Choroid plexus epithelial cell (primary cell): ENCODE data around the gene ASAP2.

ENCODE experiments used
- DNase-seq: peaks from one replicate; pipeline ENCODE4 v3.0.0-alpha.2; 2010; ENCODE audit warnings: low read depth
- H3K4me3 ChIP-seq: 2 replicates; pipeline ENCODE4 v1.5.1; 2011; ENCODE audit warnings: low read depth, mild to moderate bottlenecking, control low read depth, low read length, moderate library complexity
- TF ChIP-seq, protein P1 (sequence below): conservative IDR thresholded peaks from 2 replicates; pipeline ENCODE4 v1.5.1; 2011; ENCODE audit warnings: low read depth, mild to moderate bottlenecking, control low read depth, inconsistent platforms, low read length, moderate library complexity

ASAP2 gene

DNA sequence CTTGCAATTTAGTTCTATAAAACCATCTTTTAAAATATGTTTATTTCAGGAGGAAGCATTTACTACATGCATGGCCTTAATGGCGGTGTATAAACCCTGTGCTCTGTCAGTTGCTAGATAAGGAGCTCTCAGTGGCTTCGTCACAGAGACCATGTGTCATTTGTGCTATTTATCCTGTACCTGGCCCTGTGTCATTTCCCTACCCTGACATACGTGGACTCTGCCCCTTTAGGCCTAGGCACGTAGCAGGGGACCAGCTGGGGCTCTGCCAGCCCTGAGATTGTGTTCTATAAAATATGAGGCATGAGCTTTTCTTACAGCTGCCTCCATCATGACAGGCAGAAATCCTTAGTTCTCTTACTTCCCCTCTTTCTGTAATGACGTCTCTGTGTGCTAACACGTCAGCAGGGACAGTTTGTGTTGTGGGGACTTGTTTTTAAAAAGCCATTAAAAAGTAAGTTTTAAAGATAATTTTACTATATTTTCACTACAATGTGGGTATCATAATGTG, 128.8 kb downstream of the ASAP2 start:
- no peak for DNase-seq
- TF ChIP-seq, protein P1, sequence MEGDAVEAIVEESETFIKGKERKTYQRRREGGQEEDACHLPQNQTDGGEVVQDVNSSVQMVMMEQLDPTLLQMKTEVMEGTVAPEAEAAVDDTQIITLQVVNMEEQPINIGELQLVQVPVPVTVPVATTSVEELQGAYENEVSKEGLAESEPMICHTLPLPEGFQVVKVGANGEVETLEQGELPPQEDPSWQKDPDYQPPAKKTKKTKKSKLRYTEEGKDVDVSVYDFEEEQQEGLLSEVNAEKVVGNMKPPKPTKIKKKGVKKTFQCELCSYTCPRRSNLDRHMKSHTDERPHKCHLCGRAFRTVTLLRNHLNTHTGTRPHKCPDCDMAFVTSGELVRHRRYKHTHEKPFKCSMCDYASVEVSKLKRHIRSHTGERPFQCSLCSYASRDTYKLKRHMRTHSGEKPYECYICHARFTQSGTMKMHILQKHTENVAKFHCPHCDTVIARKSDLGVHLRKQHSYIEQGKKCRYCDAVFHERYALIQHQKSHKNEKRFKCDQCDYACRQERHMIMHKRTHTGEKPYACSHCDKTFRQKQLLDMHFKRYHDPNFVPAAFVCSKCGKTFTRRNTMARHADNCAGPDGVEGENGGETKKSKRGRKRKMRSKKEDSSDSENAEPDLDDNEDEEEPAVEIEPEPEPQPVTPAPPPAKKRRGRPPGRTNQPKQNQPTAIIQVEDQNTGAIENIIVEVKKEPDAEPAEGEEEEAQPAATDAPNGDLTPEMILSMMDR, result no peak
- H3K4me3 ChIP-seq, result no peak overlapping the region

DNA sequence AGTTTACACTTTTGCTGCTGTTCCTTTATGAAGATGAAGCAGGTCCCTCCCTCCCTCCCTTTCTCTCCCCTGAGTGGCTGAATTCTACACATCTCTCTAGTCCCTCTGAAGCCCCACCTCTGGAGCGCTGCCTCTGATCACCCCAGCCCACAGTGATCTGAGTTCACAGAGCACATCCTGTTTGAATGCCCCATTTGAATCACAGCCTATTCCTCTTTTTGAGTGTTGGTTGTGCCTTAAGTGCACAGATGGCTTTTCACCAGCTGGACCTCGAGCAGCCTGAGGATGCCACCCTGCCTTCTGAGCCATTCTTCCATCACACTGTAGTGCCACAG, 129.6 kb downstream of the ASAP2 start:
- no peak overlapping the region for H3K4me3 ChIP-seq
- DNase-seq, result peak; percentile 79
- TF ChIP-seq, protein P1, result no peak

DNA sequence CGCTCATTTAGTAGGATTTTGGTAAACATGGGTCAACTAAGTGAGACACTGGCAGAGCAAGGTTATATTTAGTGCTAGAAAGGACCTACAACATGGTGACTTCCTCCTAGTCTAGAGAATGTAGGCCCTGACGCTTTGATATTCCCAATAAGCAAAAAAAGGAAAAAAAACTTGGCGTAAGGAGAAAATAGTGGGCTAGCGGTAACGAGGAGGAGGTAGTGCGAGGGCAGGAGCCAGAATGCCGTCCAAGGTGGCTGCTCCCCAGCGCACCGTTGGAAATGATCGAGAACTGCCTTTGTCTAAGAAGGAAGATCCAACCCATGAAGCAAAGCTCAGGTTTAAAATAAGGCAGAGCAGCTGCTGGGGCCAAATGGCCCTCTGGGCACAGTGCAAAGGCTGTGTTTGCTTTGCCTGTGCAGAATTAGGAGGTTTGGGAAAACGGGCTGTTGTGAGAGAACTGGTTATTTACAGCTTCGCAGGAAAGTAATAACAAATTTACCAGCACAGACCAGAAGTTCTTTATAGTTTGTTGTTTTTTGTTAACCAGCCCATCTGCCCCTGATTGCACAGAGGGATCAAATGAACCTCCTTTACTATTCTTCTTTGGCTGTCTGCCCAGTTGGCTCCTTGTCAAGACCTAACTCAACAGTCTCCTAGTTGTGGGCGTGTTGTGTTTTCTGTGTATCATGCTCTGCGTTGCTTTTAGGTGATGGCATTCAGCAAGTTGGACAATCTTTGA, 130.1 kb downstream of the ASAP2 start:
- TF ChIP-seq, protein P1, result no peak
- no peak overlapping the region for H3K4me3 ChIP-seq
- DNase-seq, result peak; percentile 98

DNA sequence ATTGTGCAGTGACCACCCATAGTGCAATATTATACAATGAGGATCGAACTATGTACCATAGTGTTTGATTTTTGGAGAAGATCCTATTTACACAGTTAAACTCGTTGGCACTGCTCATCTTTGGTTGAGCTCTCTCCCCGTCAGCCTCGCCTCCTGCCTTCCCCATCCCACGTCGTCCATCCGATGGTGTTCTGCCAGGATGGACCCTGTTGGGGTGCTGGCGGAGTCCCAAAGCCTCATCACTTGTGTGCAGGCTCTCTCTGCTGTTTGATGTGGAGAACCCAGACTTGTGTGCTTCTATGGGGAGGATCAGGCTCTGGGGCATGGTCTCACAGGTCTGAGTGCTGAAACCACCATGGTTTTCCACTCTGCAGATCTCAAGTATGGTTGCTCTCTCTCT, 131.3 kb downstream of the ASAP2 start:
- no peak overlapping the region for H3K4me3 ChIP-seq
- no peak for DNase-seq
- TF ChIP-seq, protein P1, result no peak

DNA sequence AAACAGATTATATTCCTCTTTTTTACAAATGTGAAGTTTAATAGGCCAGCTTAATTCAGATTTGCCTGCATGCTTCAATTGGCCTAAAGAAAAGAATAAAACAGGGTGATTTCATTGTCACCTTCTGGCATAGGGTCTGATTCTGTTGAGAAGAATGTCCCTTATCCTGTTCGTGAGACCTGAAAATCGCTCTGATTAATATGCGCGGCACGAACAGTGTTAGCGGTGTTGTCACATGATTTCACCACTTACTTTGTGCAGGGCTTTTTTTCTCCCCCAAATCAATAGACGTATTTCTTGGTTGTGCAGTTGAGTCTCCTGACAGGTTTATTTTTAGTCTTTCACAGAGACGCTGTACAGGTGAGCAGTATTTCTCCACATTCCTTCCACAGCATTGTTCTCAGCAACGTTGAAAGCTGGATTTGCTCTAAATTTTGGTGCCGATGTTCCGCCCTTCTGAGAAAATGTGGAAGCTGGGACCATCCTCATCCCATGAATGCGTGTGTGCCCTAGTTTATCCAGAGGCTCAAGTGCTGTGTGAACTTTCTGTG, 134.8 kb downstream of the ASAP2 start:
- DNase-seq, result no peak
- no peak overlapping the region for H3K4me3 ChIP-seq
- TF ChIP-seq, protein P1, result no peak

DNA sequence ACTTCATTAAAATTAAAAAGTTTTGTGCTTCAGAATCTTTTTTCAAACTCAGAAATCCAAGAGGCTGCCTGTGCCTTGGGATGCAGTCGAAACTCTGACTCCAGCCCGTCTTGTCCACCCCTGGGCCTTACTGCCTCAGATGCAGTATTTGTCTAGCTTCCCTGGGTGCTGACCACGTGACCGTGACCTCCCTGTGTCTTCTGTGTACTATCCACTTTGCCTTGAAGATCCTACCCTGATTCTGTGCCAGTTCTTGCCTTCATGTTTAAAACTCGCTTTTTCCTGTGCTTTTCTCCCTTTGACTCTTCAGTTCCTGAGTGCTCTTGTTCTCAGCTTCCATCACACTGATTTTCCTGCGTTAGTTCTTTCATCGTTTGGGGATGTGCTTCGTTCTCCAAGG, 136.0 kb downstream of the ASAP2 start:
- TF ChIP-seq, protein P1, result no peak
- no peak overlapping the region for H3K4me3 ChIP-seq
- no peak for DNase-seq

DNA sequence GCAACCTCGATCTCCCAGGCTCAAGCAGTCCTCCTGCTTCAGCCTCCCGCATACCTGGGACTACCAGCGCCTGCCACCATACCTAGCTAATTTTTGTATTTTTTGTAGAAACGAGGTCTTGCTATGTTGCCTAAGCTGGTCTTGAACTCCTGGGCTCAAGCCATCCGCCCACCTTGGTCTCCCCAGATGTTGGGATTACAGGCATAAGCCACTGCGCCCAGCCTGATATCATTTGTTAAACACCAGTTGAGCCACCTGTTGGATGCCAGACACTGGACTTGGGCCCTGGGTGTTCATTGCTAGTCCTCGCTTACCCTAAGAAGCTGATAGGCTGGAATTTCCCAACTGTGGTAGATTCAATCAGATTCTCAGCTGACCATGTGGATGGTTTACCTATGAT, 136.9 kb downstream of the ASAP2 start:
- no peak for DNase-seq
- TF ChIP-seq, protein P1, result no peak

More for the DNA sequence above, 136.9 kb downstream of the ASAP2 start:
- H3K4me3 ChIP-seq, result no peak overlapping the region
